HG02678 (cell line): ENCODE measurements around the gene EMILIN3.

Source experiments
- ATAC-seq: cut with Tn5 transposase; IDR thresholded peaks from one replicate; pipeline ENCODE4 v1.9.1; 2021; ENCODE audit warnings: mild to moderate bottlenecking, moderate library complexity; ENCODE audit not compliant: unreplicated experiment

EMILIN3 gene, protein sequence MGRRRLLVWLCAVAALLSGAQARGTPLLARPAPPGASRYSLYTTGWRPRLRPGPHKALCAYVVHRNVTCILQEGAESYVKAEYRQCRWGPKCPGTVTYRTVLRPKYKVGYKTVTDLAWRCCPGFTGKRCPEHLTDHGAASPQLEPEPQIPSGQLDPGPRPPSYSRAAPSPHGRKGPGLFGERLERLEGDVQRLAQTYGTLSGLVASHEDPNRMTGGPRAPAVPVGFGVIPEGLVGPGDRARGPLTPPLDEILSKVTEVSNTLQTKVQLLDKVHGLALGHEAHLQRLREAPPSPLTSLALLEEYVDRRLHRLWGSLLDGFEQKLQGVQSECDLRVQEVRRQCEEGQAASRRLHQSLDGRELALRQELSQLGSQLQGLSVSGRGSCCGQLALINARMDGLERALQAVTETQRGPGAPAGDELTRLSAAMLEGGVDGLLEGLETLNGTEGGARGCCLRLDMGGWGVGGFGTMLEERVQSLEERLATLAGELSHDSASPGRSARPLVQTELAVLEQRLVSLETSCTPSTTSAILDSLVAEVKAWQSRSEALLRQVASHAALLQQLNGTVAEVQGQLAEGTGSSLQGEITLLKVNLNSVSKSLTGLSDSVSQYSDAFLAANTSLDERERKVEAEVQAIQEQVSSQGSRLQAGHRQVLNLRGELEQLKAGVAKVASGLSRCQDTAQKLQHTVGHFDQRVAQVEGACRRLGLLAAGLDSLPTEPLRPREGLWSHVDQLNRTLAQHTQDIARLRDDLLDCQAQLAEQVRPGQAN

GRCh38 chr20:41366546-41367392, at the start of gene EMILIN3:
Gene EMILIN3 (minus strand): TSS chr20:41366818. CDS start chr20:41366634, 184 bp downstream.
- ATAC-seq = no peak

DNA sequence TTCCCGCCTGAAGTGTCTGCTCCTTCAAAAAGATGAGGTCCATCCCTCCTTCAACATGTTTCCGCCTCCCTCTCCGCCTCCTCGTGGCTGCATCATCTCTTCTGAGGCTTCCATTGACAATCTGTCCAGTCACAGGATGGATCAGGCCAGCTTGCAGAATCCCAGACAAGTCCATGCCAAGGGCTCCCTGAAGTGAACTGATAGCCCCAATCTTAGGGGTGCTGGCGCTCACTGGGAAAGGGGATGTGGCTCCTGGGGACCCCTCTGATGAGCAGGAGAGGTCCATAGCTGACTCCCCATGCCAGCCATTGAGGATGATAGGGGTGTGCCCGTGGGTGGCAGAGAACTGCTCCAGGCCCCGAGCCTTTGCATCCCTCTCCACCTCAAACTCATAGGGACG, 48.6 kb upstream of the EMILIN3 start:
- ATAC-seq = no peak

DNA sequence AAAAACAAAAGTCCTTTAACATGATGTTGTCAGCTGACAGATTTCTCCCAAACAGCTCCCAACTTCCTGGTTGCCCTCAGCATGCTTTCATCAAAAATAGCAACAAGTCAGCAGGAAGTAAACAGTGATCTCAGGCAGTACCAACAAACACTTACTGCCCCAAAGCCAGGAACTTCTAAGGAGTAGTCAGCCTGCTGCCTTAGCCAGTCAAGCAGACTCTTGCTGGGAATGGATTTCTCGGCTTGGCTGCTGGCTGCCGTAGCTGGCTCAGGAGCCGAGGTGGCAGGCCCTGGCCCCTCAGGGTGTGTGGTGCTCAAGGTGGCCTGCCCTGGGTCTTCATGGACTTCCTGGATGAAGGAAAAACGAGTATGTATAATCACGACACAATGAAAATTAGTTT, 46.6 kb upstream of the EMILIN3 start:
- ATAC-seq = no peak

- no peak for ATAC-seq
Observed at GRCh38 chr20:41412324-41413120, 45.9 kb upstream of the EMILIN3 start.

DNA sequence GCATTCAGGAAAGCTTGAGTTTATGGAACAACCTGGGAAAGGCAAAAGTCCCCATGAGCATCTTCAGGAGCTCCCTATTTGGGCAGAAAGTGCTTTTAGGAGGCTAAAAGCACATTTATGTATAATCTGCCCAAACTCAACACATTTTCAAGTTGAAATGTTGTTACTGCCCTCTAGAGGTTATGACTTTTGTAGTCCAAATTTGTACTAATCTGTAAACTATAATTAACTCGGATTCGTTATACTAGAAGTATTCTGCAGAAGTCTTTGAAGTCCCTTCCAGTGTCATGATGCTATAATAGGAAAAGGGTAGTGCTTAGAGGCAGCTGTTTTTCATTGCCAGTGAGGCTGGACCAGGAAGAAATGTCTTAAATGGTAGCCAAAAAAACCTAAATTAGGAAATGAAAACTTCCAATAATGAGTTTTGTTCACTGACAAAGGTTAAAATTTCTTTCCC, 44.8 kb upstream of the EMILIN3 start:
- no peak for ATAC-seq

- no peak for ATAC-seq
Observed at GRCh38 chr20:41408986-41409385, 42.4 kb upstream of the EMILIN3 start.

DNA sequence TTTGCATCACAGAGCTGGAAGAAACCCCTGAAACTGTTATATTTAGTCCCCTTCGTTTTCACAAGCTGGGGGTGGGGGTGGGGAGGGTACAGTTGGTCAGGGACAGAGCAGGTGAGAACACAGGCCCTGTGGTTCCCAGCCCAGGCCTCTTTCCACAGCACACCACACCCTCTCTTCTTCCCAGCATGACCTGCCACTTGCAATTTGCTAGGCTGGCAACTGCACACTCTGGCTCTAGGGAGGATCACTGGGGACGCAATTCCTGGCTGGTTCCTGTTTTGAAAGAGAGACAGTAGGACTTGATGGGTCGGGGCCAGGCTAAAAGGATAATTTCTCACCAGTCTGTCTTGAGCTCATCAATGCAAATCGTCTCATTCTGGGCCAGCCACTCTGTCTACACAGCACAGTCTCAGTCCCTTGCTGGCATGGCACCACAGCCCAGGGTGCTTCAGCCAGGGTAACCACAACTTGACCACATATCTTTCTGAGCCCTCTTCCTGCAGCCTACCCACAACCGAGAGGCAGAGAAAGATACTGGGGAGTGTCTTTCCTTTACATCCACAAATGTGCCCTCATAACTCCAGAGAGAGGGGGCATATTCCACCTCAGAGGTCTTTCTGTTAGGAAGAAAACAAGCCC, 41.7 kb upstream of the EMILIN3 start:
- ATAC-seq = peak; percentile 92

GRCh38 chr20:41407607-41408006, 41.0 kb upstream of the EMILIN3 start:
- ATAC-seq = no peak

- no peak for ATAC-seq
Observed at GRCh38 chr20:41406896-41407444, 40.4 kb upstream of the EMILIN3 start.

GRCh38 chr20:41406353-41406752, 39.7 kb upstream of the EMILIN3 start:
- no peak for ATAC-seq

- ATAC-seq = no peak
Observed at GRCh38 chr20:41405436-41405835, 38.8 kb upstream of the EMILIN3 start.

GRCh38 chr20:41403604-41404003, 37.0 kb upstream of the EMILIN3 start:
- ATAC-seq = no peak

GRCh38 chr20:41398408-41398807, 31.8 kb upstream of the EMILIN3 start:
- no peak for ATAC-seq

DNA sequence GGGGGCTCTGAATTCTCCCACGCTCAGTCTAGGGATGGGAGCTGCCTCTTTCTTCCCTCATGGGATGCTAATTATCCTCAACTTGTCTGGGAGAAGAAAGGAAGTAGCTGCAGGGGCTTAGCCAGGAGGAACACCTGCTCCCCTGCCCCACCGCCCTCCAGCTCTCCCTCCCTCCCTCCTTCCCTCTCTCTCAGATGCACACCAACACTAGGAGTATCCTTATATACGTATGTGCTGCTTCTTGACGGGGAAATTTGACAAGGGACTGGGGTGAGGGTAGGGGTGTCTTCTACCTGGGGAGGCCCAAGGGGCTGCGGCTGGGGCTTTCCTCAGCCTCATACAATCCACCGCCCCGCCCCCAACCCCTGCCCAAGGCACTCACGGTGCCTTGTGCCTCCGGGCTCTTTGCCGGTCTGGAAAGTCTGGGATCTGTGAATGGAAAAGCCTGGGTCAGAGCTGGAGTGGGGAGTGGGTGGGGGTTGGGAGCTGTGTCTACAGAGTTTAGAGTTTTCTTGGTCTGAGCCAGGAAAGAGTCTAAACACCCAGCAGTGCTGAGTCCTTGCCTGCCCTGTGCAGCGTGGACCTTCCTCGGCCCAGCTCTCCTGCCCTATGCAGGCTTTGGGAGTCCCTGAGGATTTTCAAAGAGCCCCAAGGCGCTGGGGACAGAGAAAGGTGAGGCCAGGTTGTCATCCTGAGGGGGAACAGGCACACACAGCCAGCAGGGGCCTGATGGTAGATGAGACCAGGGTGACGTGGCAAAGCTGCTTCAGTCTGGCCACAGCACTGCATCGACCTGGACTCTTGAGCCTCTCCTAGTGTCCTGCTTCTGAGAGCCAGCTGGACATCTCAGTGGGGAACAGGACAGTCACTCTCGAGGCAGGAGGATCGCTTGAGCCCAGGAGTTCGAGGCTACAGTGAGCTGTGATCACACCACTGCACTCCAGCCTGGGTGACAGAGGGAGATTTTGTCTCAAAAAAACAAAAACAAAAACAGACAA, 29.3 kb upstream of the EMILIN3 start:
- ATAC-seq = no peak

DNA sequence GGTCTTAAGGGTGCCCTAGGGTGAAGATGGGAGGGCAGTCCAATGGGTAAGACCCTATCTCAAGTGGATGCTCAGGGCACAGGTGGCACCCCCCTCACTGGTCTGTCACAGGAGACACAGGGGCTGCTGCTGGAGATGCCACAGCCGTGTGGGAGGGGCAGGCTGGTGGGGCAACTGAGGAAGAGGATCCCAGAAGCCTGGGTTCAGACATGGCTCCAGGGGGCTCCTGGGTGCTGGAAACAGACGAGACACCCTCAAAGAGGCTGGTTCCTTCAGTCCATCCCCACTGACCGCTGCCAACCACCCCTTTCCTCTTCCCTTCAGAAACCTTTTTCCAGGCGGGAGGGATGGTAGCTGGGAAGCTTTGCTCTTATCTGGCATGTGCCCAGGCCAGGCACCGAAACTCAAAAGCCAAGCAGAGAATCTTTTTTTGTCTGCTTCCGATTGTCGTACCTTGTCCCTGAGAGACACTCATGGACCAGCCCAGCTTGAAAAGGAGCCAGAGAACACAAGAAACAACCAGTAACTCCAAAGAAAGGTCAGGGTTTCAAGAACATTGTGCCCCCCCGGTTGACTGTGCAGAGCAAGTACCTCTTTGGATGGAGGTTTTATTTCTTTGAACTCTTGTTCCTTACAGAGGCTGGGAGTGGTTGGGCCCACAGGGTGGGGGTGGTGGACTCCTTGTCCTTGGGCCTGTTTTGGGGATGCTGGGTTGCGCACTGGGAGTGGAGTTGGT, 28.5 kb upstream of the EMILIN3 start:
- ATAC-seq = no peak

DNA sequence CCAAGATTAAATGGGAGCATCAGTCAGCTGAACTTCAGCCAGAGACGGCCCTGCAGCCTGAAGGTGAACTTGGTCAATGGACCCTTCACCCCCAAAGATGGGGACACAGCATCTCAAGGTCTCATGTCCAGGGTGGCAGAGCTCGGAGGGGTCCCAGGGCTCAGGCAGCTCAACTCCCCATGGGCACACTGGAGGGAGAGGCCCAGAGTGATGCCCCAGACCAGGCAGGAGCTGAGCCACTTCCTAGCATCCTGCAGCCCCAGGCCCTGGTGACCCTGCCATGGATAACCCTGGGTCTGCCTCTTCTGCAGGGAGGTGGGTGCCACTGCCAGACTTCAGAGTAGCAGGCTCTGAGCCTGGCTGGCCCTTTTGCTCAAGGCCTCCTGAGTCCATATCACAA, 27.5 kb upstream of the EMILIN3 start:
- no peak for ATAC-seq

DNA sequence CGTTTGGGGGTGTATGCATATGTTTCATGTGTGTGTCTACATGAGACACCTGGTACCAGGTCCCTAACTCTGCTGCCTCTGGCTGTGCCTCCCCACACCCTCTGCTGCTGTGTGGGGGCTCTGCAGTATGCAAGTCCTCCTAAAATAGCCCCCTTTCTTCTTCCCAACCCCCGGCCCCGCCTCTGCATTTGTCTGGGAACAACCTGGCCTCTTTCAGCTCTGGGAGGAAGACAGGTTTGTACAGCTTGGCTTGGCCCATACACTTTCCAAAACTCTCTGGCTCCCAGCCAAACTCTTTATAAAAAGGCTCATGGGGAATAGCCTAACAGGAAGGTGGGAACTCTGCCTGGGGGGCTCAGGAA, 27.1 kb upstream of the EMILIN3 start:
- ATAC-seq = no peak
